KMS-11 (cell line): ENCODE measurements around the gene DFFA.
"Not testable (repeated sequence)": the region's sequence is repeated elsewhere in the genome, so short reads cannot be mapped to it uniquely, and the experiment has no call there.

Source experiments
- H2AFZ ChIP-seq: fragments of 200-600 bp; sonication (generic); 2 replicates; pipeline ENCODE4 v1.6.1; 2016; ENCODE audit warnings: antibody characterized with exemption, mixed run types, low read depth
- H3K27ac ChIP-seq: fragments of 200-600 bp; sonication (generic); 2 replicates; pipeline ENCODE4 v1.6.1; 2016; ENCODE audit warnings: mild to moderate bottlenecking, mixed run types
- H3K27me3 ChIP-seq: fragments of 200-600 bp; sonication (generic); 2 replicates; pipeline ENCODE4 v1.6.1; 2017; ENCODE audit warnings: mild to moderate bottlenecking, low read depth, mixed run types, moderate library complexity; ENCODE audit not compliant: insufficient read depth
- H3K36me3 ChIP-seq: fragments of 200-600 bp; sonication (generic); 2 replicates; pipeline ENCODE4 v1.6.1; 2017; ENCODE audit warnings: mild to moderate bottlenecking, mixed run types; ENCODE audit not compliant: insufficient read depth
- H3K4me1 ChIP-seq: fragments of 200-600 bp; sonication (generic); 2 replicates; pipeline ENCODE4 v1.6.1; 2016; ENCODE audit warnings: mild to moderate bottlenecking, low read depth, mixed run types; ENCODE audit not compliant: poor library complexity, severe bottlenecking
- H3K4me2 ChIP-seq: fragments of 200-600 bp; sonication (generic); 2 replicates; pipeline ENCODE4 v1.7.0; 2016; ENCODE audit warnings: mild to moderate bottlenecking, mixed run types
- H3K4me3 ChIP-seq: fragments of 200-600 bp; sonication (generic); IDR thresholded peaks from 2 replicates; pipeline ENCODE4 v1.6.1; 2017; ENCODE audit warnings: low read depth, low read length, mixed read lengths; ENCODE audit not compliant: insufficient read depth
- H3K79me2 ChIP-seq: fragments of 200-600 bp; sonication (generic); 2 replicates; pipeline ENCODE4 v1.6.1; 2016; ENCODE audit warnings: low read depth, mixed run types; ENCODE audit not compliant: insufficient read depth
- H3K9ac ChIP-seq: fragments of 200-600 bp; sonication (generic); 2 replicates; pipeline ENCODE4 v1.6.1; 2016; ENCODE audit warnings: mild to moderate bottlenecking, mixed run types
- H4K20me1 ChIP-seq: fragments of 200-600 bp; sonication (generic); 2 replicates; pipeline ENCODE4 v1.6.1; 2016; ENCODE audit warnings: mild to moderate bottlenecking, mixed run types; ENCODE audit not compliant: insufficient read depth
- CTCF ChIP-seq: fragments of 200-600 bp; sonication (generic); conservative IDR thresholded peaks from 2 replicates; pipeline ENCODE4 v1.6.1; 2017; ENCODE audit warnings: low read depth, mild to moderate bottlenecking, antibody characterized with exemption, low read length, moderate library complexity, mixed read lengths

DFFA gene

GRCh38 chr1:10506677-10507047 lies 34.3 kb upstream of the DFFA start:
- no peak overlapping the region for H3K4me2 ChIP-seq
- H2AFZ ChIP-seq = no peak overlapping the region
- H4K20me1 ChIP-seq = no peaks in the 10 kb centered on the region
- H3K27ac ChIP-seq = no peak overlapping the region
- no peaks in the 10 kb centered on the region; the same call in 1 of the 2 replicates for H3K79me2 ChIP-seq
- no peaks in the 10 kb centered on the region for H3K4me1 ChIP-seq
- H3K27me3 ChIP-seq = no peaks in the 10 kb centered on the region
- H3K36me3 ChIP-seq = no peaks in the 10 kb centered on the region; the same call in 1 of the 2 replicates
- no peak overlapping the region for H3K4me3 ChIP-seq
- no peak overlapping the region for H3K9ac ChIP-seq
- TF ChIP-seq CTCF = no peak

GRCh38 chr1:10506046-10506676 lies 33.8 kb upstream of the DFFA start:
- H2AFZ ChIP-seq, H3K4me2 ChIP-seq, H3K4me3 ChIP-seq, H3K27ac ChIP-seq, H3K79me2 ChIP-seq, H3K9ac ChIP-seq, H3K36me3 ChIP-seq, H4K20me1 ChIP-seq, H3K27me3 ChIP-seq, H3K4me1 ChIP-seq: not testable (repeated sequence)

- H3K36me3 ChIP-seq = no peaks in the 10 kb centered on the region
- H3K4me1 ChIP-seq = no peaks in the 10 kb centered on the region
- no peak overlapping the region for H2AFZ ChIP-seq
- H4K20me1 ChIP-seq = no peaks in the 10 kb centered on the region
- no peaks in the 10 kb centered on the region for H3K27me3 ChIP-seq
- H3K9ac ChIP-seq = no peak overlapping the region
- H3K4me3 ChIP-seq = no peak overlapping the region
- TF ChIP-seq CTCF = no peak
- no peak overlapping the region for H3K4me2 ChIP-seq
- no peak overlapping the region for H3K27ac ChIP-seq
- no peaks in the 10 kb centered on the region; the same call in 1 of the 2 replicates for H3K79me2 ChIP-seq
These were observed 31.9 kb upstream of the DFFA start for GRCh38 chr1:10504249-10504648.

- Histone ChIP-seq H3K4me1 (no peaks in the 10 kb centered on the region), H3K4me2 (no peak overlapping the region), H2AFZ (no peak overlapping the region), H3K4me3 (no peak overlapping the region), H3K9ac (no peak overlapping the region), H3K36me3 (no peaks in the 10 kb centered on the region), H3K79me2 (peaks cover 4% of the 10 kb centered on the region; the same call in 1 of the 2 replicates), H4K20me1 (no peaks in the 10 kb centered on the region), H3K27me3 (no peaks in the 10 kb centered on the region), H3K27ac (no peak overlapping the region)
- no peak for TF ChIP-seq CTCF
These were observed 29.9 kb upstream of the DFFA start for GRCh38 chr1:10502206-10502605.

- Histone ChIP-seq H3K27me3 (no peaks in the 10 kb centered on the region), H3K9ac (no peak overlapping the region), H3K36me3 (no peaks in the 10 kb centered on the region), H3K4me2 (no peak overlapping the region), H3K4me3 (no peak overlapping the region), H3K27ac (no peak overlapping the region), H3K79me2 (peaks cover 5% of the 10 kb centered on the region; the same call in 1 of the 2 replicates), H2AFZ (no peak overlapping the region), H3K4me1 (peaks cover 19% of the 10 kb centered on the region), H4K20me1 (peaks cover 11% of the 10 kb centered on the region; the same call in 1 of the 2 replicates)
- TF ChIP-seq CTCF = no peak
These were observed 25.9 kb upstream of the DFFA start for GRCh38 chr1:10498231-10498630.
